ENCODE results near the gene SCCPDH. TPM values are rescaled to one million over a fixed set of nuclear protein-coding genes. Genes with fewer than 3 reads are reported as not detected.
"Not testable (repeated sequence)": the region's sequence is repeated elsewhere in the genome, so short reads cannot be mapped to it uniquely, and the experiment has no call there.

The SCCPDH gene
- total and polyA plus RNA-seq, 8 donors = 28.3 to 45.0 (median 42.5) TPM

DNA sequence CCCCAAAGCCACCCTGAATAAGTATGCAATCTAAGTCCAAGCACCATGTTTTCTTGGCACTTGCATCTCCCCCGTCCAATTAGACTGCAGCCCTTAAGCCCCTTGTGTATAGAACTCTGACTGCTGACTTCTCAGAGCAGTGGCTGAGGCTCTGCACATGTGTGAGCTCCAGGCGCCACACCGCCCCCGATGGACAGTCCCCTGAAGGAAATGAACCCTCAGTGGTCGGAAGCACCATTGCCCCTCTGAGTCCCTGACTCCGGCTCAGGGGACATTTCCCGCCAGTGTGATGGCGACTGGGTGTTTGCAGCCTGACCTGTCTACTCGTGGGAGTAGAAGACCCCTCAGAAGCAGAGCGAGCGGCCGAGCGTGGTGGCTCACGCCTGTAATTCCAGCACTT lies 37.2 kb upstream of the SCCPDH start:
- ATAC-seq (no peak), DNase-seq (no peak)
- Histone ChIP-seq H3K27ac (no peak overlapping the region), H3K9me3 (no peaks in the 10 kb centered on the region), H3K27me3 (no peaks in the 10 kb centered on the region), H3K4me1 (peaks cover 0 to 6% of the 10 kb centered on the region in 2 donors), H3K4me3 (no peak overlapping the region), H3K36me3 (no peaks in the 10 kb centered on the region)
- intact Hi-C loops (cut with DNase I) = no loop called here
- no peak for TF ChIP-seq CTCF (IDR thresholded peaks at IDR 0.05)

- peak; percentile 36 to 88 (median 60) for DNase-seq
- H3K27me3 ChIP-seq = no peaks in the 10 kb centered on the region
- H3K9me3 ChIP-seq = peaks cover 0 to 5% of the 10 kb centered on the region in 2 donors
- H3K36me3 ChIP-seq = no peaks in the 10 kb centered on the region
- intact Hi-C loops (cut with DNase I) = no loop called here
- TF ChIP-seq CTCF (IDR thresholded peaks at IDR 0.05) = peak; percentile 59 to 78
- H3K4me1 ChIP-seq = peaks cover 0 to 6% of the 10 kb centered on the region in 2 donors
- no peak overlapping the region for H3K27ac ChIP-seq
- ATAC-seq = peak; percentile 99
- H3K4me3 ChIP-seq = peak overlapping the region in 1 of 2 donors; percentile 31
Observed at GRCh38 chr1:246689409-246690008, 34.7 kb upstream of the SCCPDH start.

DNA sequence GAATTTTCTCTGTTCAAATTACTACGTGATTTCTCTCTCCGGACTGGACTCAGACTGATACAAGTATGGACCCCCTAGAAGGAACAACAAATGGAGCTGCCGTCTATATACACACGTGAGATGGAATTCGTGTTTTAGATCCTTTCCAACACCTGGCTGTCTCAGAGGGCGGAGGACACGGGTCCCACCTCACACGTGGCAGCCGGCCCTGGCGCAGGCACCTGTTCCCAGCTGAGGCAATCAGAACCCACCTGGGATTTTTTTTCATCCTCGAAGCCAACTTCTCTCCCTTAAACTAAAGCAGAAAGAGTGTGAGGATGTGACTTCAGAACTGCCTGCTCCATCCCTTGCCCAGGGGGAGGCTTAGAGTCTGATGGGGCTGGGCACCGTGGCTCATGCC lies 34.1 kb upstream of the SCCPDH start:
- ATAC-seq (no peak), DNase-seq (no peak)
- no peak overlapping the region for H3K27ac ChIP-seq
- H3K4me1 ChIP-seq = peaks cover 0 to 6% of the 10 kb centered on the region in 2 donors
- H3K4me3 ChIP-seq = no peak overlapping the region
- no peaks in the 10 kb centered on the region for H3K36me3 ChIP-seq
- intact Hi-C loops (cut with DNase I) = no loop called here
- peaks cover 0 to 5% of the 10 kb centered on the region in 2 donors for H3K9me3 ChIP-seq
- H3K27me3 ChIP-seq = no peaks in the 10 kb centered on the region
- no peak for TF ChIP-seq CTCF (IDR thresholded peaks at IDR 0.05)

DNA sequence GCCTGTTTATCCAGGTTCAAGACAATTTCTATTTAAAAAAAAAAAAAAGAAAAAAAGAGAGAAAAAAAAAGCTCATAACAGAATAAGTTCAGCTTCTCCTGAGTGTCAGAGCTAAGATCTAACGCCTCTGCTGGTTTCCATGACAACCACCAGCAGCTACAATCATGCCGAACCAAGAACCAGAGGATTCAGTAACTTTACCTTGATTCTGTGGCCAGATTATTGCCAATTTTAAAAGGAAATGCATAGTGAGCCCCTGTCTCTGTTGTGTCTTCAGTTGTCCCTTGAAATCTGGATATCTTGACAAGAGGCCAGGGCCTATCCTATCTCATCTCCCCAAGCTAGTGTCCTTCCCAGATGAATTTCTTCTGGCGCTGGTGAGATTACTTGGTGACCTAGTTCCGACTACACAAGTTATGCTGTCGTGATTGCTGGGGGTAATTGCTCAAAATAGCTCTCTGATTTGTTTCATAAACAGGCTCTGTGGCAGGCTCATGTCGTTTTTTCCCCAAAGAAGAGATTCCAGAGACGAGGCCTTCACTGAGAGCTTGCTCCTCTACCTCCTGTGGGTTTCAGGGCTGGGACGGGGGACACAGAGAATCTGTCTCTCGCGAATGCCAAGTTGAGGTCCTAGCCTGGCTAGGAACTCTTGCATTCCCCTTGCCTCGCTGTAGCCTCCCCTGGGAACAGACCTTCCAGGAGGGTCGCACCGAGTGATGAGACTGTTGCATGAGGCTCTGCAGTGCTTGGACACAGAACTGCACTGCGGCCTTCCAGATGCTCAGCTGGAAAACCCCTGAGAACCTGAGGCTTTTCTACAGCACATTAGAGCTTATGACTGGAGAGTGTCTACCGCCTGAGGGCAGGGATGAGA lies 32.4 kb upstream of the SCCPDH start:
- DNase-seq (peak in 1 of 4 donors; percentile 27), ATAC-seq (no peak)
- Histone ChIP-seq H3K4me3 (no peak overlapping the region), H3K4me1 (peaks cover 0 to 6% of the 10 kb centered on the region in 2 donors), H3K27me3 (no peaks in the 10 kb centered on the region), H3K9me3 (peaks cover 0 to 5% of the 10 kb centered on the region in 2 donors), H3K27ac (no peak overlapping the region), H3K36me3 (no peaks in the 10 kb centered on the region)
- intact Hi-C loops (cut with DNase I) = no loop called here
- no peak for TF ChIP-seq CTCF (IDR thresholded peaks at IDR 0.05)

- intact Hi-C loops (cut with DNase I); H3K27me3 ChIP-seq; DNase-seq; H3K4me3 ChIP-seq; H3K36me3 ChIP-seq; ATAC-seq; H3K27ac ChIP-seq; H3K9me3 ChIP-seq: not testable (repeated sequence)
- peaks cover 5 to 15% of the 10 kb centered on the region in 2 donors for H3K4me1 ChIP-seq
Observed at GRCh38 chr1:246694213-246694895, 29.9 kb upstream of the SCCPDH start.

Measured in left lung (tissue), 10 donors.